Right forelimb (tissue), 1 donor: ENCODE data around the gene GIGYF2.
"Not testable (repeated sequence)": the region's sequence is repeated elsewhere in the genome, so short reads cannot be mapped to it uniquely, and the experiment has no call there.

Experiments
- DNase-seq: peaks from one replicate; pipeline ENCODE4 v3.0.0-alpha.2; 2018

The GIGYF2 gene

DNA sequence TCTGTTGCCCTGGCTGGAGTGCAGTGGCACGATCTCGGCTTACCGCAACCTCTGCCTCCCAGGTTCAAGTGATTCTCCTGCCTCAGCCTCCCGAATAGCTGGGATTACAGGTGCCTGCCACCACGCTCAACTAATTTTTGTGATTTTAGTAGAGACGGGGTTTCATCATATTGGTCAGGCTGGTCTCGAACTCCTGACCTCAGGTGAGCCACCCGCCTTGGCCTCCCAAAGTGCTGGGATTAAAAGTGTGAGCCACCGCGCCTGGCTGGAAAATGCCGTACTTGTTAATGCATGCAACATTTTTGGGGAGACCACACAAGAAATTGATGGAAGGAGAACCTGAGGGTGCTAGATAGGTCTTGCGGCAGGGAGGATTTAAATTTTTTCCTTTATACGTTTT, 6.0 kb upstream of the GIGYF2 start:
- DNase-seq = not testable (repeated sequence)

DNA sequence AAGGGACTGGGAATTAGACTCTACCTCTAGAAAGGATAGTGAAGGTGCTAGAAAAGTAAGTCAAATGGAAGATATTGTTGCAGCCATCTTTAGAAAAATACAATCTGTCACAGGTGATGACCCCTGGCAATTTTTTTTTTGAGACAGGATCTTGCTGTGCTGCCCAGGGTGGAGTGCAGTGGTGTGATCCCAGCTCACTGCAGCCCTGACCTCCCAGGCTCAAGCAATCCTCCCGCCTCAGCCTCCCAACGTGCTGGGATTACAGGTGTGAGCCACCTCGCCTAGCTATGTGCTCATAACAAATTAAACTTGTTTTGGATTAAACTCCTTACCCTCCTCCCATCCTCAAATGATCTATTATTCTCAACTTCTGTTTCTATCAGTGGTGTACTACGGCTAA, 3.8 kb upstream of the GIGYF2 start:
- no peak for DNase-seq

DNA sequence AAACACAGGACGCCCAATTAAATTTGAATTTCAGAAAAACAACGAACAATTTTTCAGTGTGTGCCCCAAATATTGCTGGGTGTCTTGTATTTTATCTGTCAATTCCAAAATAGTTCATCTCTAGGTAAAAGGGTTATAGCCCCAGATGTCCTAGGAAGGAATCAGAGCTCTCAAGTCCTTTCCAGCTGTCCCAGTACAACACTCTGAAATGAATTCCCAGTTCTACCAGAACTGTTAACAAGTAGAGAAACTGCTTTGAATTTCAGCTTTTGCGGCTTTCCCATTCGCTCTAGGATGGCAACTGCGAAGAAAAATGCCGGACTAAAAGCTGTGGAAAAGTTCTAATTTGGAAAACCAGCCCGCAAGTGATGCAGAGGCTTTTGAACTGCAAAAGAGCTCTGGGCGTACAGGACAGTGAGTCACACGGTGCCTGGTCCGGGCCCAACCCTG, 497 bp upstream of the GIGYF2 start:
- DNase-seq = no peak

DNA sequence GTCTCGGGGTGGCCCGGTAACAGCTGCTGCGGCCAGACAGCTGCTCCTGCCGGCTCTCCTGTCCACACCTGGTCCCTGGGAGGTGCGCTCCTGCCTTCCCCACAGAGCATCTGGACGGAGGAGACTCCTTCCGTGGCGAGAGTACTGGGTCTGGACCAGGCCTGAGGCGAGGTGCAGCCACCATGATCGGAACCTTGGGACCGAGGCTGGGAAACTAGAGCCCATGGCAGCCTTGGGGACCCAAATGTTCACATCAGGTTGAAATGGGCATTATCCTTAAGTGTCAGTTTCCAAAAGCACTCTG, 628 bp downstream of the GIGYF2 start:
- no peak for DNase-seq

DNA sequence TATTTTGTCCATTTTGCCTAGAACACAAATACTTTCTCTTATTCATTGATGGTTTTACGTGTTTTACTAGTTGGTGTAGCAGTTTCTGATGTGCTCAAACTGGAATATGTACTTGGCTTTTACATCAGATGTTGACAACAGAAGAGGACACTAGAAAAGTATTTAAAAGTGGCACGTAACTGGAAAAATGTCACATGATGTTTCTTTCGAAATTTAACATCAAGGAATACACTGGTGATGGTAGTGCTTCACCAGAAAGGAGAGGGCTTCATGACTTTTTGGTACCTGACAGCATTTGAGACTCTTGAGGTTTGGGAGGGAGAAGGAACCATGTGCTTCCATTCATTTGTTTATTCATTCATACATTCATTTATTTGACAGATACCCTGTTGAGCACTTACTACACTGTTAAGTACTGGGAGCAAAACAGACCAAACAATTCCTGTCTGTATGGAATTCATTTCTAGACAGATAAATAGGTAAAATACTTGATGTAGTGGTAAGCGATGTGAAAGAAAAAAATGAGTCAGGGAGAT, 1.5 kb downstream of the GIGYF2 start:
- no peak for DNase-seq

DNA sequence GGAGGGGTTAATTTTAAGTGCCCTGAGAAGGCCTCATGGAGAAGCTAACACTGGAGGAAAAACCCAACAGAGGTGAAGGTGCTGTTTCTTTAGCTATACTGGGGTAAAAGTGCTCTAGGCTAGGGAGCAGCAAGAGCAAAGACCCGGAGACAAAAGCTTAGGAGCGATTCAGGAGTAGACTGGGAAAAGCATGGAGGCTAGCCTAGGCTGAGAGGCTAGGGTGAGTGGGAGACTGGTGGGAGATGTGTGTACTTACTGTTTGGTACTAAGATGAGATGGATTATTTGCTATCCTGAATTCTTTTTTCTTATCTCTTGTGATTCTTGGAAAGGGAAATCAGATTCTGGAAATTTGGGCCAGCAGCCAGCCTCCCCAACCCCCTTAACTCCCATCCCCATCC, 2.0 kb downstream of the GIGYF2 start:
- DNase-seq = no peak

DNA sequence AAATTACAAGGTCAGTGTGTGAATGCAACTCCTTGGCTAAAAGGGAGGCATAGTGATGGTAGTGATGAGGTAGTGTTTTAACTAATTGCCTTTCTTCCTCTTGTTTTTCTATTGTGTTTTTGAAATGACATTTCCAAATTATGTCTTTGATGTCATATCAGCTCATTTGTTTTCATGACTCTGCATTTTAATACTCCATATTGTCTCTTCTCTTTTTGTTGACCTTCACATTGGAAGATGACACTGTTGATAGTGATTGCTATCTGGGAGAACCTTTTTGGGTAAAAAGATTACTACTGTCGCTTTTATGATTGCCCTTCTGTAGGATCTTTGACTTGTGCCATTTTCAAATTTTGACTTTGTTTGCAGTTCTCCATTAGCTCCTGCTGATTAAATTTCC, 3.0 kb downstream of the GIGYF2 start:
- DNase-seq = no peak

DNA sequence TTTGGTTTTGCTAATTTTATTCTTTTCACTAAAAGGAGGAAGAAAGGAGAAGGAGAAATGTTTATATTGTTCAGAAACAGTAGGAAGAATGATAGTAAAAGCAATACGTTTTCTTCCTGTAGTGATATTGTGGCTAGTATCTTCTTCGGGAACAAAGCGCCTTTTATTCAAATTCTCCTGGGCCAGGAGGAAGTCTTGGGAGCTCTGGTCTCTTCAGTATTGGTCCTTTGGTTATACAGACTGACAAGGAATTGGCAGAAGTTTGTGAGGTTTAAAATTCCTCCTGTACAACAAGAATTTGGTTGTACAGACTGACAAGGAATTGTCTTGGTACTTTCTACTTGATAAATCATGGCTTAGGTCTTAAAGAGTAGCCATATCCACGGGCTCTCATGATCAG, 9.9 kb downstream of the GIGYF2 start:
- DNase-seq = no peak

DNA sequence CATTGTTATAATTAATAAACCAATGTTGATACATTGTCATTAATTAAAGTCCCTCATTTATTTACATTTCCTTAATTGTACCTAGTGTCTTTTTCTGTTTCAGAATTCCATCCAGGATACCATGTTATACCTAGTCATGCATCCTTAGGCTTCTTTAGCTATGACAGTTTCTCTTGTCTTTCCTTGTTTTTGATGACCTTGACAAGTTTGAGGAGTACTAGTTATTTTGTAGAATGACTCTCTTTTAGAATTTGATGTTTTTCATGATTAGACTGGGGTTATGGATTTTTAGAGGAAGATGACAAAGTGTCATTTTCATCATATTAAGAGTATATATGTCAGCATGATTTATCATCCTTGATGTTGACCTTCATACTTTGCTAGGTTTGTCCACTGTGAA, 16.4 kb downstream of the GIGYF2 start:
- DNase-seq = no peak

DNA sequence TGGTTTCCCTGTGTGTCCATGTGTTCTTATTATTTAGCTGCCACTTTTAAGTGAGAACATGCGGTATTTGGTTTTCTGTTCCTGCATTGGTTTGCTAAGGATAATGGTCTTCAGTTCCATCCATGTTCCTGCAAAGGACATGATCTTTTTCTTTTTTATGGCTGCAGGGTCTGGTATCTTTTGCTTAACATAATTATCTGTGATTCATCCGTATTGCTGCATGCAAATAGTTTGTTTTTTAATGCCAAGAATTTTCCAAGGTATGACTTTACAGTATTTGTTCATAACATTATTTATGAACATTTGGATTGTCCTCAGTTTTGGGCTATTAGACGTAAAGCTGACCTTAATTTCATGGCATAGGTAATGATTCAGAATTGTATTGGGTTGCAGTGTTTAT, 17.8 kb downstream of the GIGYF2 start:
- DNase-seq = no peak

DNA sequence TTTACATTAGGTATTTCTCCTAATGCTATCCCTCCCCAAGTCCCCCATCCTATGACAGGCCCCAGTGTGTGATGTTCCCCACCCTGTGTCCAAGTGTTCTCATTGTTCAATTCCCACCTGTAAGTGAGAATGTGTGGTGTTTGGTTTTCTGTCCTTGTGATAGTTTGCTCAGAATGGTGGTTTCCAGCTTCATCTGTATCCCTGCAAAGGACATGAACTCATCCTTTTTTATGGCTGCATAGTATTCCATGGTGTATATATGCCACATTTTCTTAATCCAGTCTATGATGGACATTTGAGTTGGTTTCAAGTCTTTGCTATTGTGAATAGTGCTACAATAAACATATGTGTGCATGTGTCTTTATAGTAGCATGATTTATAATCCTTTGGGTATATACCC, 22.9 kb downstream of the GIGYF2 start:
- DNase-seq = not testable (repeated sequence)

DNA sequence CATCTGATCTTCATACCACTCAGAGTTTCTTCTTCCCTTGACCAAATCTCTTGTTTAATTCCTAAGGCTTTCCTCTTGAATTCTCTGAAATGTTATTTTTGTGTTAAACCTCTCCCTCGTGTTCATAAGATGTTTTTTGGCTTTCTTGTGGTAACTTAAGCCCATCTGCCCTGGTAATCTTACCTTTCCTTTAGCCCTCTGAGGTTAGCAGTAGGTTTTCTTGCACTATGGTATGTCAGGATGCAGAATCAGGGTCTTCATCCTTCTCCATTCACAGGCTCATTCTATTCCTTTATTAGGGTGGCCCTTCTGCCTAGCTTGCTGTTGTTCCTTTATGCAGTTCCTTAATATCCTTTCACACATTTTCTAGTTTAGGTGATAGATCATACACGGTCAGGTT, 24.1 kb downstream of the GIGYF2 start:
- DNase-seq = no peak

DNA sequence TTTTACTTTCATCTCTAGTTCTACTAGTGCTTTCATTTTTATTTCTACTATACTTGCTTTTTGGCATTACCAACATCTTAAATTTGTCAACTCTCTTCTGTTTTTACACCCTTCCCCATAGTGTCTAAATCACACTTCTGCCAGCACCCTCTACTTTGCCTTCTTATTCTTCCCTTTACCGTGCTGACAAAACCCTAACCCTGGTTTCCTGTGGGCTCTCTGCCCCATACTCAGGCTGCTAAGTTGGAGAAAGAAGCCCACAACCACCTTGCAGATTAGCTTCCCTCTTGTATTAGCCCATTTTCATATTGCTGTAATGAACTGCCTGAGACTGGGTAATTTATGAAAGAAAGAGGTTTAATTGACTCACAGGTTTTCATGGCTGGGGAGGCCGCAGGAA, 24.8 kb downstream of the GIGYF2 start:
- no peak for DNase-seq

DNA sequence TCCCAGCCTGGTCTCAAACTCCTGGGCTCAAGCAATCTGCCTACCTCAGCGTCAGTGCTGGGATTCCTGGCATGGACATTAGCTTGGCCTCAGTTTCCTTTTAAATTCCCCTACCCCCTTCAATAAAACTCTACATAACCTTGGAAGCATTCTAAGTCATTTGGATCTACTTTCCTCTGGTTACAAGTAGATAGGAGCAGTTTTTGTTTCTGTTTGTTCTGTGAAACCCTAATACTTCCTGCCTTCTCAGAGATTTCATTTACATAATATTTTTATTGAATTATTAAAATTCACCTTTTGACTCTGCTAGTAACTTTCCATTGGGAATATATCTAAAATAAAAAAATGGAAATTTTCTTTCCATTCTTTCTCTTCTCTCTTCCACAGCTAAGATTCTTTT, 25.9 kb downstream of the GIGYF2 start:
- no peak for DNase-seq

DNA sequence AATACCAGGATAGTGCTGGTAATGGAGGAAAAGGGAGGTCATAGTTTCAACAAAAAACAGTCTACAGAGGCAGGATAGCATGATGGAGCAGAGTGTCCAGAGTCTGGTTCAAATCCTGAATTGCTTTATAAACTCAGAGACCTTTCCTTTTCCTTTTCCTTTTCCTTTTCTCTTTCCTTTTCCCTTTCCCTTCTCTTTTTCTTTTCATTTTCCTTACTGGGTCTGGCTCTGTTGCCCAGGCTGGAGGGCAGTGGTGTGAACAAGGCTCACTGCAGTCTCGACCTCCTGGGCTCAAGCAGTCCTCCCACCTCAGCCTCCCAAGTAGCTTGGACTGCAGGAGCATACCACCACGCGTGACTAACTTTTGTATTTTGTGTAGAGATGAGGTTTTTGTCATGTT, 31.7 kb downstream of the GIGYF2 start:
- no peak for DNase-seq

DNA sequence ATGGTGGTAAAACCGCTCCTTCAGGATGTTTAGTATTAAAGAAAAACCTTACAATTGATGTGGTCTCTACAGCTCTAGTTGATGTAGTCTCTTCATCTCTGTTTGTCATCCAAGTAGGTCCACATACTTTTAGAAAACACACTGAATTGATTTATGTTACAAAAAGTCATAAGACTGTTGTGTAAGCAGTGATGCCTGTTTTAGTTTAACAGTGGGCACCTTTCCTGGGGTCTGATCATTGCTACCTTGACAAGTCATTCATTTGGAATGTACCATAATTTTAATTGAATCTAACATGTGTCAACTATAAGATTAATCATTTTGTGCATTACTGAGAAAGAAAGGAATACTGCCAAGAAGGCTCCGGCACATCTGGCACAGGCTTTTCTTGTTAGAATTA, 34.3 kb downstream of the GIGYF2 start:
- no peak for DNase-seq

DNA sequence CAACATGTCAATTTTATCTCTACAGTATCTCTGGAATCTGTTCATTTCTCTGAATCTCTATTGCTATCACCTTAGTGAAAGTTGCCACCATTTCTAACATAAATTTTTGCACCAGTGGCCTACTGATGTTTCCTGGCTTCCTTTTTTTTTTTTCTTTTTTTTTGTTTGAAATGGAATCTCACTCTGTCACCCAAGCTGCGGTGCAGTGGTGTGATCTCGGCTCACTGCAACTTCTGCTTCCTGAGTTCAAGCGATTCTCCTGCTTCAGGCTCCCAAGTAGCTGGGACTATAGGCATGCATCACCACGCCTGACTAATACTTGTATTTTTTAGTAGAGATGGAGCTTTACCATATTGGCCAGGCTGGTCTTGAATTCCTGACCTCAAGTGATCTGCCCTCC, 44.2 kb downstream of the GIGYF2 start:
- DNase-seq = no peak

DNA sequence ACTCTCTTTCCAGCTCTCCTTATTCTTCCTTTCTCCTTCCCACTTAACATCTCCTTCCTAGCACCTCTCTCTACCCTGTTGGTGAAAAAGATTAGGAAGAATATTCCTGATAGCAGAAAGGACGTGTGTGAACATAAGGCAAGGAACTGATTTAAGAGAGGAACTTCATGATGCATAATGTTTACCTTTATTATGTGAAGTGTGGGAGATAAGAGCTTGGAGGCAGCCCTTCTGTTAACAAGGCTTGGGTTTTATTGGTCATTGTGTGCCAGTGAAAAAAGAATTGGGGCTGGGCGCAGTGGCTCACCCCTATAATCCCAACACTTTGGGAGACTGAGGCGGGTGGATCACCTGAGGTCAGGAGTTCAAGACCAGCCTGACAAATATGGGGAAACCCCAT, 44.8 kb downstream of the GIGYF2 start:
- DNase-seq = no peak

DNA sequence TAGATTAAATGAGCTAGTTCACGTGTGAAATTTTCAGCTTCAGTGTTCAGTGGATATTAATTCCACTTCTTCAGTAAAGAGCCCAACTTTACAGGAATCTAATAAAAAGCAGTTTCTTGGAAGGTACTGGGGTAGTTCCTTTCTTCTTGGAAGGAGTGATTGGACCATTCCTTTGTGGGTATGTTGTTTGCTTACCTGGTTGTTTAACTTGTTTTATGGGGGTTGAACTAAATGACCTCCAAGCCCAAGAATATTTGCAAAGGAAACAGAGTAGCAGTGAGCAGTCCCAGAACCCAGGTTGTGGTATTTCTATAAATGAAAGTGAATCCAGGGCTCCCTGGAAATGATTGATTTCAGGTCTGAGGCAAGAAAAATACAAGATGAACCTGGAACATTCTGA, 47.8 kb downstream of the GIGYF2 start:
- no peak for DNase-seq

DNA sequence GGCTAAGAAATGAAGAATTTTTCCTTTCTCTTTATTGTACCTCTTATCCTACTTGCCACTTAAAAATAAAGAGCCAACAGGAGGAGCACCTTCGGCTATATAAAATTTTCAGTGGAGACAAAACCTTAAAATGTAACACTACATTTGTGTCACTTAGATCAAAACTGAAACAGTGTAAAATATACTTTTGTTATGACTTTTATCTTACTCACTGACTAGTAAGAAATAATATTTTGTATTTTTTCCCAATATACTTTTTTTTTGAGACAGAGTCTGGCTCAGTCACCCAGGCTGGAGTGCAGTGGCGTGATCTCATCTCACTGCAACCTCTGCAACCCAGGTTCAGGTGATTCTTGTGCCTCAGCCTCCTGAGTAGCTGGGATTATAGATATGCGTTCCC, 50.9 kb downstream of the GIGYF2 start:
- DNase-seq = no peak

DNA sequence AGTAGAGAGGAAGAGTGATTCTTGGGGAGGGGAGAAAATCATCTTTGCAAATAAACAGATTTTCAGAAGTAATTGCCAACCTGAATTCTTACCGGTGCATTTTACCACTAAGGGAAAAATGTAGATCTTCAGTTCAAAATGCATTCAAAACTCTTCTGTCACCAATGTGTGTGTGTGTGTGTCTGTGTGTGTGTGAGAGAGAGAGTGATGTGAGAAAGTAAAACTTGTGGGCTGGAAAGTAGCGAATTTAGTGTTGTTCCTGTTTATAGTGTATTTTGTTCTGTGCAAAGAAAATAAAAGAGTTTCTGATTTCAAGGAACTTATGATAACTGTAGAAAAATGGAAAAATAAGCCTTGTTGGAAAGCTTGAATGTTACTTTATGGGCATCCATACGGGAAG, 52.2 kb downstream of the GIGYF2 start:
- DNase-seq = no peak

DNA sequence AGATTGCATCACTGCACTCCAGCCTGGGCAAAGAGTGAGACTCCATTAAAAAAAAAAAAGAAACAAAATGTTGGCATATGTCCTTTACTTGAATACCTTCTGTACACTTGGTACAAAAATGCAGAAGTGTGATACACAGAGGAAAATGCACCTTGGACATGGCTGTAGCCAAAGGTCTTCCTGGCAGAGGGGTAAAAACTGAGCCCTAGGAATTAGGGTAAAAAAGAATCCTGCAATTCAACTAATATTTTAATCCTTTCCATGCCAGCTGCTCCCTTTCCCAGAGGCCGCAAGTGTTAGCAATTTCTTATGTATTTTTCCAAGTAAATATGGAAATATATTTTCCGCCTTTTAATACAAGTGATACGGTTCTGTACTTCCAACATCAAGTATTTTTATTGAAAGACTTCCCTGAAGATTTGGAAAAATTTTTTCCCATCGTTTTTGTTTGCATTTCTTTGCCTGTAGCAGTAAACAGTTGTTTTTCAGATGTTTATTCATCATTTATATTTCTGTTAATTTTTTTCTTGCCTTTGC, 53.1 kb downstream of the GIGYF2 start:
- DNase-seq = no peak

DNA sequence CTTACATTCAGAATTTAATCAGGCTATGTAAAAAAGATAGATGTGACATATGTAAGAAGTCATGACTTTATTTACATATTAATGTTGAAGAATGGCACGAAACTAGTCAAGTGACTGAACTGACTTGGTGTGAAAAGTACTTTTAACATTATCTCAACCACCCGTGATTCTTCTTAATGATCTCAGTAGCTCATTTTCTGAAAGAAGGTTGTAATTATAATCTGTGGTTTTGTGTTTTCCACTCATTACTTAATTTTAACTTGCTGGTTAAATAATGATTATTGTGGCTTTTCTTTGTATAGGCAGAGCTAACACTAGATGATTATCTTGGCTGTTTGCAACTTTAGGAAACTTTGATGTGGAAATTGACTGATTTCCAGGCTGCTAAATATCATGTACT, 60.8 kb downstream of the GIGYF2 start:
- DNase-seq = no peak

DNA sequence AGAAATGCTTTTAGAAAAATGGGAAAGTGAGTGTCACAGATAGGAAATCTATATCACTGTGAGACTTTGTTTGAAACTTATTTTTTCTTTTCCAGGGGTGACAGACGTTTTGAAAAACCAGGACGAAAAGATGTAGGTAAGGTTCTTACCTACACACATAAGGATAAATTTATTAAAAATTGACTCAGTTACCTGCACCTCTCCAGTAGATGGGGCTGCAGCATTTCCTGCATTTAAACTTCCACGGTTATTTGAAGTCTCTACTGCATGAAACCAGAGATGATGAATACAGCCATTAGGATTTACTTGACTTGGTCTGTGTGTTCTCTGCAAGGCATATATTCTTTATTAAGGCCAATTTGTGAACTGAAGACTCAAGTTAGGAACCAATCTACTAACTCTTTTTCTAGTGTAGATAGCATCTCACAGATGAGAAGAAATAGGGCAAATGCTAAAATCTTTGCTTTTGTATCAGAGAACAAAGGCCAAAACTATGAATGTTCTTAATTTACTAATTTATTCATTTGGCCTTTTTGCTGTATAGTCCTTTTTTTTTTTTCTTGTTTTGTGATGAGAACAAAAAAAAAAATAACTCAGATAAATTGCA, 64.3 kb downstream of the GIGYF2 start:
- DNase-seq = no peak

DNA sequence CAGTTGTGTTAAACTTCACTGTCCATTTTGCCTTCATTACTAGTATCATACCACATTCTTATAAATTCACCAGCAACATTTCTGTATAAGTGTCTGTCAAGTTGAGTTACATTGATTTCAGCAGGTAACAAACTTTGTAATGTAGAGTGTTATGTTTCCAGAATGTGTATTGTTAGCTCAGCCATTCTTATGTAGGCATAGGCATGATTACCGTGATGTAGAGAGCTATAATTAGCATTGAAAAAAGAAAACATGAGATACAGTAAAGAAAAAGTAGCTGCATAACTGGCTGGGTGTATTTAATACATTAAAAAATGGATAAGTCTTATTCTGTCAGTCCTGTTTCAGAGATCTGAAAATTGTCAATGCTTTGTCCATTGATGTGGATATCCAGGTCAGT, 70.7 kb downstream of the GIGYF2 start:
- DNase-seq = no peak

DNA sequence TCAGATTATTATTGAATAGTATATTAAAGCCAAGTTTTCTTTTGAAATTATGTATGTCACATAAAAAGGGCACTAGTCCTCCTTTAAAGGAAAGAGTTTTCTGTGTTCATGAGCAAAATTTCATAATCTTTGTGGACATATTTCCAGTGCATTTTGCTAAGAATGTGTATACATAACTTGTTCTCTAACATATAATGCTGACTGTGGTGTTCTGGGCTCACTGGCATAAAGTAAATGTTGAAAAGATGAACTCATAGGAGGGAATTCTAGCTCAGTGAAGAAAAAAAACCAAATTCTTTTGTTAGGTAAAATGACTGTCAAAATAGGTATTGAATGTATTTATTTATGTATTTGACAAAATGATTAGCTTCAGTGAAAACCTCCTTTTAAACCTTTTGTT, 73.1 kb downstream of the GIGYF2 start:
- no peak for DNase-seq
